SK-N-SH (cell line): ENCODE results near the gene AIF1. TPM values are rescaled to one million over a fixed set of nuclear protein-coding genes. Genes with fewer than 3 reads are reported as not detected.

ENCODE experiments used
- CTCF ChIA-PET: fragments of 300-600, 350-600 bp; formaldehyde crosslinking; extraction: SDS; loops from one replicate; lab custom pipeline; 2021; lab: Yijun Ruan, JAX
- POLR2A ChIA-PET: fragments of 350-600 bp; sonication (Branson Sonifier 250); formaldehyde crosslinking; extraction: SDS; loops from one replicate; lab custom pipeline; 2020; ENCODE audit warnings: antibody characterized with exemption, inconsistent platforms; lab: Yijun Ruan, JAX
- DNase-seq: peaks from one replicate; pipeline ENCODE4 v3.0.0; 2012
- H2AFZ ChIP-seq: fragments of 200-600 bp; sonication (generic); 2 replicates; pipeline ENCODE4 v1.8.1; 2016; ENCODE audit warnings: antibody characterized with exemption, mild to moderate bottlenecking, low read depth
- H3F3A ChIP-seq: fragments of 200-600 bp; sonication (generic); replicated peaks from 2 replicates; pipeline ENCODE3; 2016; ENCODE audit warnings: antibody characterized with exemption, mild to moderate bottlenecking; ENCODE audit not compliant: insufficient read depth
- H3K27ac ChIP-seq, 2 experiments: fragments of 200-500 bp in 1 of 2; fragments of 200-600 bp in 1 of 2; sonication (Bioruptor generic) in 1 of 2; sonication (generic), shearing (Covaris generic) in 1 of 2; 2 replicates each; pipeline versions ENCODE4 v1.5.1 to v1.6.1; 2014 to 2016; ENCODE audit warnings: low read depth in 2 of 2, inconsistent platforms in 1 of 2, low read length in 1 of 2, mild to moderate bottlenecking in 1 of 2, mixed read lengths in 1 of 2
- H3K27me3 ChIP-seq: fragments of 200-600 bp; sonication (generic), shearing (Covaris generic); 2 replicates; pipeline ENCODE4 v1.6.1; 2016; ENCODE audit warnings: mixed run types; ENCODE audit not compliant: insufficient read depth
- H3K36me3 ChIP-seq, 2 experiments: fragments of 200-500 bp in 1 of 2; fragments of 200-600 bp in 1 of 2; sonication (Bioruptor generic) in 1 of 2; sonication (generic) in 1 of 2; replicated peaks in 1 of 2; 2 replicates each; pipeline versions ENCODE3 to v1.5.1; 2014 to 2016; ENCODE audit warnings: low read length in 1 of 2, mild to moderate bottlenecking in 1 of 2; ENCODE audit not compliant: insufficient read depth in 2 of 2, control insufficient read depth in 1 of 2
- H3K4me1 ChIP-seq, 2 experiments: fragments of 200-500 bp in 1 of 2; fragments of 200-600 bp in 1 of 2; sonication (Bioruptor generic) in 1 of 2; sonication (generic), shearing (Covaris generic) in 1 of 2; 2 replicates each; pipeline versions ENCODE4 v1.5.1 to v1.6.1; 2014 to 2016; ENCODE audit warnings: low read depth in 1 of 2, low read length in 1 of 2, mixed run types in 1 of 2; ENCODE audit not compliant: insufficient read depth in 2 of 2, control insufficient read depth in 1 of 2
- H3K4me2 ChIP-seq: fragments of 200-600 bp; sonication (generic), shearing (Covaris generic); 2 replicates; pipeline ENCODE4 v1.6.1; 2017; ENCODE audit warnings: mixed run types
- H3K4me3 ChIP-seq, 2 experiments: fragments of 200-500 bp in 1 of 2; fragments of 200-600 bp in 1 of 2; sonication (Bioruptor generic) in 1 of 2; sonication (generic), shearing (Covaris generic) in 1 of 2; 2 replicates each; pipeline versions ENCODE4 v1.5.1 to v1.8.1; 2014 to 2016; ENCODE audit warnings: low read depth in 2 of 2, inconsistent platforms in 1 of 2, low read length in 1 of 2, mild to moderate bottlenecking in 1 of 2, mixed read lengths in 1 of 2, moderate library complexity in 1 of 2
- H3K79me2 ChIP-seq: fragments of 200-600 bp; sonication (generic); 2 replicates; pipeline ENCODE4 v1.8.1; 2017; ENCODE audit warnings: mild to moderate bottlenecking; ENCODE audit not compliant: insufficient read depth
- H3K9ac ChIP-seq: fragments of 200-600 bp; sonication (generic); 2 replicates; pipeline ENCODE4 v1.6.1; 2017; ENCODE audit warnings: mixed run types
- H3K9me2 ChIP-seq: fragments of 200-600 bp; sonication (generic); 2 replicates; pipeline ENCODE4 v1.6.1; 2017; ENCODE audit warnings: mixed run types
- H3K9me3 ChIP-seq: fragments of 200-600 bp; sonication (generic); 2 replicates; pipeline ENCODE4 v1.6.1; 2017; ENCODE audit warnings: mixed run types, mild to moderate bottlenecking, moderate library complexity
- H4K20me1 ChIP-seq: fragments of 200-600 bp; sonication (generic); 2 replicates; pipeline ENCODE4 v1.6.1; 2017; ENCODE audit warnings: mild to moderate bottlenecking, mixed run types; ENCODE audit not compliant: insufficient read depth
- FOXM1 ChIP-seq: IDR thresholded peaks from 2 replicates; pipeline ENCODE4 v1.4.0; 2012; ENCODE audit warnings: low read depth, mild to moderate bottlenecking
- RFX5 ChIP-seq: IDR thresholded peaks from 2 replicates; pipeline ENCODE4 v1.6.1; 2012; ENCODE audit warnings: mild to moderate bottlenecking, improper control_type of control experiment, low read length
- SMC3 ChIP-seq: IDR thresholded peaks from 2 replicates; pipeline ENCODE4 v1.6.1; 2012; ENCODE audit warnings: low read depth, low read length, improper control_type of control experiment
- YY1 ChIP-seq: IDR thresholded peaks from 2 replicates; pipeline ENCODE4 v1.4.0; 2012; ENCODE audit warnings: low read depth, mild to moderate bottlenecking
- WGBS: methylation state at CpG from one replicate; pipeline ENCODE4 v1.1.6; 2017; ENCODE audit warnings: low lambda C conversion rate; 5-methylcytosine and 5-hydroxymethylcytosine counted together
- polyA plus RNA-seq, 3 experiments: library from polyadenylated mRNA; depleted of rRNA; stranded (reverse); fragments of >200 nt; gene quantifications; 2 replicates each; pipeline ENCODE4 v1.2.3, GENCODE V29; 2012
- TF ChIP-seq, protein P1 (sequence below): IDR thresholded peaks from 2 replicates; pipeline ENCODE4 v1.4.0; 2012; ENCODE audit warnings: low read depth
- TF ChIP-seq, protein P2 (sequence below): IDR thresholded peaks from 2 replicates; pipeline ENCODE4 v1.6.1; 2012; ENCODE audit warnings: mild to moderate bottlenecking, low read depth, low read length, moderate library complexity
- TF ChIP-seq, protein P3 (sequence below): IDR thresholded peaks from 2 replicates; pipeline ENCODE4 v1.4.0; 2012; ENCODE audit warnings: low read depth, borderline replicate concordance

AIF1 gene
- polyA plus RNA-seq, 1 of the 3 experiments (the other 2 are of a cell fraction): not detected

DNA sequence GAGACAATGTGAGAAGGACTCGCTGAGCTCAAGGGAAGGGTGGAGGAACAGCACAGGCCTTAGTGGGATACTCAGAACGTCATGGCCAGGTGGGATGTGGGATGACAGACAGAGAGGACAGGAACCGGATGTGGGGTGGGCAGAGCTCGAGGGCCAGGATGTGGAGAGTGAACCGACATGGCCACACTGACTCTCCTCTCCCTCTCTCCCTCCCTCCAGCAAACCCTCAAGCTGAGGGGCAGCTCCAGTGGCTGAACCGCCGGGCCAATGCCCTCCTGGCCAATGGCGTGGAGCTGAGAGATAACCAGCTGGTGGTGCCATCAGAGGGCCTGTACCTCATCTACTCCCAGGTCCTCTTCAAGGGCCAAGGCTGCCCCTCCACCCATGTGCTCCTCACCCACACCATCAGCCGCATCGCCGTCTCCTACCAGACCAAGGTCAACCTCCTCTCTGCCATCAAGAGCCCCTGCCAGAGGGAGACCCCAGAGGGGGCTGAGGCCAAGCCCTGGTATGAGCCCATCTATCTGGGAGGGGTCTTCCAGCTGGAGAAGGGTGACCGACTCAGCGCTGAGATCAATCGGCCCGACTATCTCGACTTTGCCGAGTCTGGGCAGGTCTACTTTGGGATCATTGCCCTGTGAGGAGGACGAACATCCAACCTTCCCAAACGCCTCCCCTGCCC lies 38.0 kb upstream of the AIF1 start:
- ChIA-PET CTCF (interaction anchor here (1.4 to 17.6 kb wide), 4 partner anchors 12 to 126 kb away, joined by 3 to 312 read pairs (median 18); partner anchors contain the start of genes ABHD16A, ATP6V1G2 and NFKBIL1), POLR2A (interaction anchor here (0.6 kb wide), 1 partner anchor 24 kb away, joined by 3 read pairs; no protein-coding TSS in a partner anchor)
- H3K27ac ChIP-seq: no peak overlapping the region
- H3K9ac ChIP-seq: no peak overlapping the region
- no peaks in the 10 kb centered on the region for H3K36me3 ChIP-seq
- no peak overlapping the region for H2AFZ ChIP-seq
- H3K9me2 ChIP-seq: no peaks in the 10 kb centered on the region
- H4K20me1 ChIP-seq: no peaks in the 10 kb centered on the region
- H3K9me3 ChIP-seq: no peaks in the 10 kb centered on the region; the same call in 1 of the 2 replicates
- WGBS: 81% methylated on average over 11 of the region's 19 CpGs
- TF ChIP-seq, protein P1, sequence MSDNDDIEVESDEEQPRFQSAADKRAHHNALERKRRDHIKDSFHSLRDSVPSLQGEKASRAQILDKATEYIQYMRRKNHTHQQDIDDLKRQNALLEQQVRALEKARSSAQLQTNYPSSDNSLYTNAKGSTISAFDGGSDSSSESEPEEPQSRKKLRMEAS: no peak
- TF ChIP-seq, protein P2, sequence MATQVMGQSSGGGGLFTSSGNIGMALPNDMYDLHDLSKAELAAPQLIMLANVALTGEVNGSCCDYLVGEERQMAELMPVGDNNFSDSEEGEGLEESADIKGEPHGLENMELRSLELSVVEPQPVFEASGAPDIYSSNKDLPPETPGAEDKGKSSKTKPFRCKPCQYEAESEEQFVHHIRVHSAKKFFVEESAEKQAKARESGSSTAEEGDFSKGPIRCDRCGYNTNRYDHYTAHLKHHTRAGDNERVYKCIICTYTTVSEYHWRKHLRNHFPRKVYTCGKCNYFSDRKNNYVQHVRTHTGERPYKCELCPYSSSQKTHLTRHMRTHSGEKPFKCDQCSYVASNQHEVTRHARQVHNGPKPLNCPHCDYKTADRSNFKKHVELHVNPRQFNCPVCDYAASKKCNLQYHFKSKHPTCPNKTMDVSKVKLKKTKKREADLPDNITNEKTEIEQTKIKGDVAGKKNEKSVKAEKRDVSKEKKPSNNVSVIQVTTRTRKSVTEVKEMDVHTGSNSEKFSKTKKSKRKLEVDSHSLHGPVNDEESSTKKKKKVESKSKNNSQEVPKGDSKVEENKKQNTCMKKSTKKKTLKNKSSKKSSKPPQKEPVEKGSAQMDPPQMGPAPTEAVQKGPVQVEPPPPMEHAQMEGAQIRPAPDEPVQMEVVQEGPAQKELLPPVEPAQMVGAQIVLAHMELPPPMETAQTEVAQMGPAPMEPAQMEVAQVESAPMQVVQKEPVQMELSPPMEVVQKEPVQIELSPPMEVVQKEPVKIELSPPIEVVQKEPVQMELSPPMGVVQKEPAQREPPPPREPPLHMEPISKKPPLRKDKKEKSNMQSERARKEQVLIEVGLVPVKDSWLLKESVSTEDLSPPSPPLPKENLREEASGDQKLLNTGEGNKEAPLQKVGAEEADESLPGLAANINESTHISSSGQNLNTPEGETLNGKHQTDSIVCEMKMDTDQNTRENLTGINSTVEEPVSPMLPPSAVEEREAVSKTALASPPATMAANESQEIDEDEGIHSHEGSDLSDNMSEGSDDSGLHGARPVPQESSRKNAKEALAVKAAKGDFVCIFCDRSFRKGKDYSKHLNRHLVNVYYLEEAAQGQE: no peak
- TF ChIP-seq YY1 (no peak), FOXM1 (no peak), RFX5 (no peak)
- TF ChIP-seq, protein P3, sequence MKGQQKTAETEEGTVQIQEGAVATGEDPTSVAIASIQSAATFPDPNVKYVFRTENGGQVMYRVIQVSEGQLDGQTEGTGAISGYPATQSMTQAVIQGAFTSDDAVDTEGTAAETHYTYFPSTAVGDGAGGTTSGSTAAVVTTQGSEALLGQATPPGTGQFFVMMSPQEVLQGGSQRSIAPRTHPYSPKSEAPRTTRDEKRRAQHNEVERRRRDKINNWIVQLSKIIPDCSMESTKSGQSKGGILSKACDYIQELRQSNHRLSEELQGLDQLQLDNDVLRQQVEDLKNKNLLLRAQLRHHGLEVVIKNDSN: no peak
- H3K4me1 ChIP-seq: peaks cover 0 to 11% of the 10 kb centered on the region in 2 experiments; a peak in 1 of 4 replicates
- H3K4me3 ChIP-seq: no peak overlapping the region
- no peaks in the 10 kb centered on the region for H3K79me2 ChIP-seq
- H3F3A ChIP-seq: no peaks in the 10 kb centered on the region
- no peaks in the 10 kb centered on the region for H3K27me3 ChIP-seq
- DNase-seq: no peak
- no peak overlapping the region for H3K4me2 ChIP-seq

DNA sequence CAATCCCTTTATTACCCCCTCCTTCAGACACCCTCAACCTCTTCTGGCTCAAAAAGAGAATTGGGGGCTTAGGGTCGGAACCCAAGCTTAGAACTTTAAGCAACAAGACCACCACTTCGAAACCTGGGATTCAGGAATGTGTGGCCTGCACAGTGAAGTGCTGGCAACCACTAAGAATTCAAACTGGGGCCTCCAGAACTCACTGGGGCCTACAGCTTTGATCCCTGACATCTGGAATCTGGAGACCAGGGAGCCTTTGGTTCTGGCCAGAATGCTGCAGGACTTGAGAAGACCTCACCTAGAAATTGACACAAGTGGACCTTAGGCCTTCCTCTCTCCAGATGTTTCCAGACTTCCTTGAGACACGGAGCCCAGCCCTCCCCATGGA lies 37.5 kb upstream of the AIF1 start:
- no peaks in the 10 kb centered on the region for H3K9me2 ChIP-seq
- H2AFZ ChIP-seq: no peak overlapping the region
- no peak overlapping the region for H3K4me2 ChIP-seq
- no peak overlapping the region for H3K4me3 ChIP-seq
- no peaks in the 10 kb centered on the region for H3F3A ChIP-seq
- no peaks in the 10 kb centered on the region for H3K79me2 ChIP-seq
- WGBS: 72% methylated on average over 3 of the region's 3 CpGs
- POLR2A ChIA-PET: no interaction called here
- no peak for TF ChIP-seq SMC3
- no peak for TF ChIP-seq FOXM1
- TF ChIP-seq, protein P1: no peak
- TF ChIP-seq, all 33 proteins: peak for 0
- DNase-seq: no peak
- H3K9me3 ChIP-seq: no peaks in the 10 kb centered on the region
- H3K4me1 ChIP-seq: peaks cover 0 to 11% of the 10 kb centered on the region in 2 experiments; a peak in 1 of 4 replicates
- H3K36me3 ChIP-seq: no peaks in the 10 kb centered on the region
- CTCF ChIA-PET: interaction anchor here (0.8 to 17.6 kb wide), 5 partner anchors 12 to 125 kb away, joined by 3 to 312 read pairs (median 10); partner anchors contain the start of genes ABHD16A, ATP6V1G2 and NFKBIL1
- no peaks in the 10 kb centered on the region for H4K20me1 ChIP-seq
- no peaks in the 10 kb centered on the region for H3K27me3 ChIP-seq
- H3K9ac ChIP-seq: no peak overlapping the region
- H3K27ac ChIP-seq: no peak overlapping the region
